Tracheal epithelial cell (primary cell): ENCODE data around the gene RFXAP. TPM values are rescaled to one million over a fixed set of nuclear protein-coding genes. Genes with fewer than 3 reads are reported as not detected.

Source experiments
- total RNA-seq: library from RNA; depleted of rRNA; stranded (reverse); fragments of >200 nt; gene quantifications from 2 replicates; pipeline ENCODE4 v1.2.1, GENCODE V29; 2014

The RFXAP gene, protein sequence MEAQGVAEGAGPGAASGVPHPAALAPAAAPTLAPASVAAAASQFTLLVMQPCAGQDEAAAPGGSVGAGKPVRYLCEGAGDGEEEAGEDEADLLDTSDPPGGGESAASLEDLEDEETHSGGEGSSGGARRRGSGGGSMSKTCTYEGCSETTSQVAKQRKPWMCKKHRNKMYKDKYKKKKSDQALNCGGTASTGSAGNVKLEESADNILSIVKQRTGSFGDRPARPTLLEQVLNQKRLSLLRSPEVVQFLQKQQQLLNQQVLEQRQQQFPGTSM
- 0.72 and 1.1 TPM in 2 replicates for total RNA-seq

DNA sequence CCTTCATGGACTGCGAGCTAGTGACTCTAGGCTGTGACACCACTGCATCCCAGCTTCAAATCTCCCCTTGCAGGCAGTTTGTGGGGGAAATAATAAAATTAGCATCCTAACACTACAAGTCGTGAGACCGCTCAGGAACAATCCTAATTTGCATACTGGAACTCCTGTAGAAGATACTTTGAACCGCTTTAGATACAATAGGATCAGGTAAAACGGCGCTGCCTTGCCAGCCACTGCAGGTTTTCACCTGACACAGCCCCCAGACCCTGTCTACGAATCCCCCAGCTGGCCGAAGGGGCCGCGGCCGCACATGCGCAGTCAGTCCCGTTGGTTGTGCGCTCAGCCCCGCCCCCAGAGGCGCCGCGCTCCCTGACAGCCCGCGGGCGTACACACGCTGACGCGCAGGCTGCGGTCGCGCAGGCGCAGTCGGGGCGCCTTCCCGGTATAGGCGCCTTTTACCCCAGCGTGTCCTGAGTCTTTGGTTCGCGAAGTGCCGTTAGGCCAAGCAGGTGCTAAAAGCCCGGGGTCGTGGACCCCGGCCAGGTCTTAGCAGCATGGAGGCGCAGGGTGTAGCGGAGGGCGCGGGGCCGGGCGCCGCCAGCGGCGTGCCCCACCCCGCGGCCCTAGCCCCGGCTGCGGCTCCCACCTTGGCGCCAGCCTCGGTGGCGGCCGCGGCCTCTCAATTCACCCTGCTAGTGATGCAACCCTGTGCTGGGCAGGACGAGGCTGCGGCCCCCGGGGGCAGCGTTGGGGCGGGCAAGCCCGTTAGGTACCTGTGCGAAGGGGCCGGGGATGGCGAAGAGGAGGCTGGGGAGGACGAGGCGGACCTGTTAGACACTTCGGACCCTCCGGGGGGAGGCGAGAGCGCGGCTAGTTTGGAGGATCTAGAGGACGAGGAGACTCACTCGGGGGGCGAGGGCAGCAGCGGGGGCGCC is at the start of gene RFXAP:
TSS of gene RFXAP (plus strand) at position 419 of the 935 bp plus-strand sequence. CDS start at position 555, 136 bp downstream.

Other genes with a start within 250 kb of the RFXAP start
- not detected in 2 replicates for gene SERTM1, start 145.2 kb upstream of the RFXAP start, total RNA-seq
- gene SMAD9, start 101.0 kb downstream of the RFXAP start, total RNA-seq = 0.24 and 0.43 TPM in 2 replicates
- 40.5 and 48.4 TPM in 2 replicates for gene ALG5, start 180.1 kb downstream of the RFXAP start, total RNA-seq
- 42.9 and 44.8 TPM in 2 replicates for gene EXOSC8, start 181.6 kb downstream of the RFXAP start, total RNA-seq
- 30.1 and 33.7 TPM in 2 replicates for gene SUPT20H, start 240.5 kb downstream of the RFXAP start, total RNA-seq